HUES48 (cell line): Measurements from ENCODE around the gene CCDC116.
"Not testable (repeated sequence)": the region's sequence is repeated elsewhere in the genome, so short reads cannot be mapped to it uniquely, and the experiment has no call there.

ENCODE experiments used
- H3K27ac ChIP-seq: one replicate; pipeline ENCODE4 v1.7.0; 2013; ENCODE audit warnings: low read depth, low read length, inconsistent platforms
- H3K27me3 ChIP-seq: 2 replicates; pipeline ENCODE4 v1.6.1; 2013; ENCODE audit warnings: mild to moderate bottlenecking, low read length; ENCODE audit not compliant: control insufficient read depth, insufficient read depth
- H3K36me3 ChIP-seq: 2 replicates; pipeline ENCODE4 v1.6.1; 2013; ENCODE audit warnings: low read length; ENCODE audit not compliant: control insufficient read depth, insufficient read depth
- H3K4me1 ChIP-seq: 2 replicates; pipeline ENCODE4 v1.6.1; 2013; ENCODE audit warnings: mild to moderate bottlenecking, low read length; ENCODE audit not compliant: control insufficient read depth, insufficient read depth
- H3K4me3 ChIP-seq: 2 replicates; pipeline ENCODE4 v1.5.1; 2013; ENCODE audit warnings: mild to moderate bottlenecking, low read depth, low read length
- H3K9ac ChIP-seq: 2 replicates; pipeline ENCODE4 v1.6.1; 2013; ENCODE audit warnings: mild to moderate bottlenecking, low read depth, low read length, moderate library complexity
- H3K9me3 ChIP-seq: 2 replicates; pipeline ENCODE4 v1.6.1; 2013; ENCODE audit warnings: low read length; ENCODE audit not compliant: control insufficient read depth, insufficient read depth

CCDC116 gene

GRCh38 chr22:21594865-21595452, 37.6 kb upstream of the CCDC116 start:
- H3K27ac ChIP-seq: no peak overlapping the region
- no peaks in the 10 kb centered on the region for H3K4me1 ChIP-seq
- H3K4me3 ChIP-seq: no peak overlapping the region
- no peaks in the 10 kb centered on the region for H3K27me3 ChIP-seq
- no peak overlapping the region for H3K9ac ChIP-seq
- H3K9me3 ChIP-seq: no peaks in the 10 kb centered on the region
- H3K36me3 ChIP-seq: peaks cover 52% of the 10 kb centered on the region

- H3K27me3 ChIP-seq, H3K9ac ChIP-seq, H3K9me3 ChIP-seq, H3K4me3 ChIP-seq, H3K4me1 ChIP-seq, H3K27ac ChIP-seq: not testable (repeated sequence)
- peaks cover 52% of the 10 kb centered on the region for H3K36me3 ChIP-seq
Measured at GRCh38 chr22:21596356-21597135, 36.0 kb upstream of the CCDC116 start.

GRCh38 chr22:21598302-21598701, 34.3 kb upstream of the CCDC116 start:
- H3K27me3 ChIP-seq: no peaks in the 10 kb centered on the region
- no peak overlapping the region for H3K27ac ChIP-seq
- H3K4me1 ChIP-seq: no peaks in the 10 kb centered on the region
- H3K9ac ChIP-seq: no peak overlapping the region
- H3K9me3 ChIP-seq: no peaks in the 10 kb centered on the region
- peaks cover 41% of the 10 kb centered on the region for H3K36me3 ChIP-seq
- H3K4me3 ChIP-seq: no peak overlapping the region

- Histone ChIP-seq H3K4me3 (no peak overlapping the region), H3K9me3 (no peaks in the 10 kb centered on the region), H3K27ac (no peak overlapping the region), H3K9ac (no peak overlapping the region), H3K27me3 (no peaks in the 10 kb centered on the region), H3K36me3 (peaks cover 33% of the 10 kb centered on the region), H3K4me1 (no peaks in the 10 kb centered on the region)
Measured at GRCh38 chr22:21599053-21599893, 33.3 kb upstream of the CCDC116 start.

GRCh38 chr22:21602579-21602978, 30.0 kb upstream of the CCDC116 start:
- Histone ChIP-seq H3K27ac (no peak overlapping the region), H3K9me3 (no peaks in the 10 kb centered on the region), H3K27me3 (no peaks in the 10 kb centered on the region), H3K4me1 (no peaks in the 10 kb centered on the region), H3K36me3 (peaks cover 4% of the 10 kb centered on the region; the same call in 1 of the 2 replicates), H3K4me3 (no peak overlapping the region), H3K9ac (no peak overlapping the region)

- no peaks in the 10 kb centered on the region for H3K9me3 ChIP-seq
- H3K4me1 ChIP-seq: no peaks in the 10 kb centered on the region
- H3K4me3 ChIP-seq: no peak overlapping the region
- no peak overlapping the region for H3K9ac ChIP-seq
- peaks cover 3% of the 10 kb centered on the region; the same call in 1 of the 2 replicates for H3K36me3 ChIP-seq
- no peak overlapping the region for H3K27ac ChIP-seq
- H3K27me3 ChIP-seq: no peaks in the 10 kb centered on the region
Measured at GRCh38 chr22:21603973-21604372, 28.6 kb upstream of the CCDC116 start.

- Histone ChIP-seq H3K27me3 (no peaks in the 10 kb centered on the region), H3K4me1 (no peaks in the 10 kb centered on the region), H3K36me3 (peaks cover 11% of the 10 kb centered on the region), H3K9ac (no peak overlapping the region), H3K4me3 (no peak overlapping the region), H3K9me3 (no peaks in the 10 kb centered on the region), H3K27ac (no peak overlapping the region)
Measured at GRCh38 chr22:21605887-21606564, 26.5 kb upstream of the CCDC116 start.

GRCh38 chr22:21606775-21607174, 25.8 kb upstream of the CCDC116 start:
- H3K9ac ChIP-seq: no peak overlapping the region
- H3K36me3 ChIP-seq: peaks cover 19% of the 10 kb centered on the region
- H3K27me3 ChIP-seq: no peaks in the 10 kb centered on the region
- no peak overlapping the region for H3K27ac ChIP-seq
- no peaks in the 10 kb centered on the region for H3K4me1 ChIP-seq
- H3K4me3 ChIP-seq: no peak overlapping the region
- H3K9me3 ChIP-seq: no peaks in the 10 kb centered on the region

GRCh38 chr22:21609556-21610157, 22.9 kb upstream of the CCDC116 start:
- H3K9ac ChIP-seq, H3K27ac ChIP-seq, H3K27me3 ChIP-seq, H3K9me3 ChIP-seq, H3K4me3 ChIP-seq, H3K4me1 ChIP-seq: not testable (repeated sequence)
- H3K36me3 ChIP-seq: peaks cover 38% of the 10 kb centered on the region

- H3K36me3 ChIP-seq: peaks cover 46% of the 10 kb centered on the region
Measured at GRCh38 chr22:21611210-21611977, 21.2 kb upstream of the CCDC116 start.

More at GRCh38 chr22:21611210-21611977, 21.2 kb upstream of the CCDC116 start:
- no peaks in the 10 kb centered on the region for H3K9me3 ChIP-seq
- H3K4me1 ChIP-seq: no peaks in the 10 kb centered on the region
- no peaks in the 10 kb centered on the region for H3K27me3 ChIP-seq
- no peak overlapping the region for H3K4me3 ChIP-seq
- no peak overlapping the region for H3K9ac ChIP-seq
- H3K27ac ChIP-seq: no peak overlapping the region
